CD4-positive, alpha-beta T cell treated with Interleukin-21 for 1 hour (primary cell): ENCODE results near the gene CBLC.

Source experiments
- DNase-seq: peaks from one replicate; pipeline ENCODE4 v3.0.0-alpha.2; 2020

CBLC gene

GRCh38 chr19:44777715-44778347, at the start of gene CBLC:
Gene CBLC, plus strand, starts transcription at chr19:44777890. Its CDS starts 42 bp downstream, at chr19:44777932.
- DNase-seq, result no peak

- DNase-seq, result no peak
Observed at GRCh38 chr19:44728178-44728577, 49.5 kb upstream of the CBLC start.

GRCh38 chr19:44729516-44730033, 48.1 kb upstream of the CBLC start:
- no peak for DNase-seq

GRCh38 chr19:44731081-44731480, 46.6 kb upstream of the CBLC start:
- no peak for DNase-seq

GRCh38 chr19:44731622-44732021, 46.1 kb upstream of the CBLC start:
- DNase-seq, result no peak

GRCh38 chr19:44732235-44733014, 45.3 kb upstream of the CBLC start:
- no peak for DNase-seq

- DNase-seq, result no peak
Observed at GRCh38 chr19:44734357-44734756, 43.3 kb upstream of the CBLC start.

- no peak for DNase-seq
Observed at GRCh38 chr19:44735011-44735410, 42.7 kb upstream of the CBLC start.

- peak; percentile 28 for DNase-seq
Observed at GRCh38 chr19:44737238-44738071, 40.2 kb upstream of the CBLC start.

- DNase-seq, result no peak
Observed at GRCh38 chr19:44738136-44738535, 39.6 kb upstream of the CBLC start.

GRCh38 chr19:44738603-44739558, 38.8 kb upstream of the CBLC start:
- DNase-seq, result peak; percentile 21

- no peak for DNase-seq
Observed at GRCh38 chr19:44740351-44740824, 37.3 kb upstream of the CBLC start.

- no peak for DNase-seq
Observed at GRCh38 chr19:44741258-44741731, 36.4 kb upstream of the CBLC start.

- no peak for DNase-seq
Observed at GRCh38 chr19:44741841-44742329, 35.8 kb upstream of the CBLC start.

- DNase-seq, result no peak
Observed at GRCh38 chr19:44742330-44743061, 35.2 kb upstream of the CBLC start.

- no peak for DNase-seq
Observed at GRCh38 chr19:44744871-44745332, 32.8 kb upstream of the CBLC start.

- no peak for DNase-seq
Observed at GRCh38 chr19:44745341-44745831, 32.3 kb upstream of the CBLC start.

GRCh38 chr19:44745887-44746600, 31.6 kb upstream of the CBLC start:
- DNase-seq, result no peak

GRCh38 chr19:44746616-44746945, 31.1 kb upstream of the CBLC start:
- no peak for DNase-seq
